HepG2 (cell line): ENCODE data around the gene TRAPPC4. TPM values are rescaled to one million over a fixed set of nuclear protein-coding genes. Genes with fewer than 3 reads are reported as not detected.

Source experiments
- AFF4 ChIP-seq: sonication (generic); formaldehyde crosslinking; IDR thresholded peaks from 2 replicates; pipeline ENCODE4 v1.4.0; 2020; ENCODE audit warnings: missing genetic modification reagents
- AGO1 ChIP-seq: fragments of 200-400 bp; formaldehyde crosslinking; IDR thresholded peaks from 2 replicates; pipeline ENCODE4 v1.6.1; 2017; ENCODE audit warnings: mild to moderate bottlenecking, low read depth, low read length, moderate library complexity; ENCODE audit not compliant: poor library complexity, severe bottlenecking
- ARNT2 ChIP-seq: sonication (generic); formaldehyde crosslinking; IDR thresholded peaks from 2 replicates; pipeline ENCODE4 v1.8.0; 2022; ENCODE audit warnings: mild to moderate bottlenecking, low read depth, missing genetic modification reagents, moderate library complexity
- CSRNP1 ChIP-seq: sonication (generic); formaldehyde crosslinking; IDR thresholded peaks from 2 replicates; pipeline ENCODE4 v1.8.1; 2023; ENCODE audit warnings: mild to moderate bottlenecking, missing genetic modification reagents
- DZIP1 ChIP-seq: sonication (generic); formaldehyde crosslinking; IDR thresholded peaks from 2 replicates; pipeline ENCODE4 v1.5.0; 2020; ENCODE audit warnings: mild to moderate bottlenecking, missing genetic modification reagents
- FOXJ3 ChIP-seq: sonication (generic); formaldehyde crosslinking; IDR thresholded peaks from 2 replicates; pipeline ENCODE4 v1.4.0; 2020; ENCODE audit warnings: missing genetic modification reagents, mild to moderate bottlenecking, borderline replicate concordance
- FOXP1 ChIP-seq, 2 experiments: fragments of 450-650 bp in 1 of 2; IDR thresholded peaks; 2 replicates each; pipeline ENCODE4 v1.6.1; 2017 to 2018; ENCODE audit warnings: antibody characterized with exemption in 1 of 2
- HOXA5 ChIP-seq: sonication (generic); formaldehyde crosslinking; IDR thresholded peaks from 2 replicates; pipeline ENCODE4 v1.4.0; 2020; ENCODE audit warnings: missing genetic modification reagents
- HOXA9 ChIP-seq: sonication (generic); formaldehyde crosslinking; IDR thresholded peaks from 2 replicates; pipeline ENCODE4 v1.8.1; 2022; ENCODE audit warnings: missing genetic modification reagents, mild to moderate bottlenecking, moderate library complexity, borderline replicate concordance
- JUNB ChIP-seq: sonication (generic); formaldehyde crosslinking; IDR thresholded peaks from 2 replicates; pipeline ENCODE4 v1.8.0; 2022; ENCODE audit warnings: missing genetic modification reagents, mild to moderate bottlenecking, borderline replicate concordance
- SIX1 ChIP-seq: sonication (generic); formaldehyde crosslinking; IDR thresholded peaks from 2 replicates; pipeline ENCODE4 v1.4.0; 2020; ENCODE audit warnings: missing genetic modification reagents, borderline replicate concordance
- SMAD3 ChIP-seq: sonication (generic); formaldehyde crosslinking; IDR thresholded peaks from 2 replicates; pipeline ENCODE4 v1.4.0; 2020; ENCODE audit warnings: missing genetic modification reagents
- SOX5 ChIP-seq: IDR thresholded peaks from 2 replicates; pipeline ENCODE4 v1.6.1; 2016; ENCODE audit warnings: borderline replicate concordance
- WIZ ChIP-seq: sonication (generic); formaldehyde crosslinking; IDR thresholded peaks from 2 replicates; pipeline ENCODE4 v1.5.1; 2020; ENCODE audit warnings: mild to moderate bottlenecking, missing genetic modification reagents
- ZFAT ChIP-seq: sonication (generic); formaldehyde crosslinking; conservative IDR thresholded peaks from 2 replicates; pipeline ENCODE4 v1.8.1; 2023; ENCODE audit warnings: missing genetic modification reagents, inconsistent platforms
- ZNF788 ChIP-seq: sonication (generic); formaldehyde crosslinking; IDR thresholded peaks from 2 replicates; pipeline ENCODE4 v1.5.0; 2020; ENCODE audit warnings: mild to moderate bottlenecking, missing genetic modification reagents, borderline replicate concordance
- polyA plus RNA-seq, 8 experiments: library from polyadenylated mRNA; depleted of rRNA in 3 of 8; stranded (reverse) in 7 of 8; unstranded in 1 of 8; fragments of >200 nt; fragmentation: Illumina TruSeq in 4 of 8; extraction: Trizol in 4 of 8; gene quantifications; 2 replicates each; pipeline versions ENCODE4 v1.2.1 to v1.2.3, GENCODE V29; 2011 to 2016; ENCODE audit warnings: low read depth in 4 of 8, missing spikeins in 1 of 8, mixed read lengths in 1 of 8; ENCODE audit not compliant: insufficient read depth in 1 of 8
- total RNA-seq, 5 experiments: library from RNA; depleted of rRNA; stranded (reverse); fragments of >200 nt; fragmentation: Illumina TruSeq; extraction: Trizol; gene quantifications; 2 replicates each; pipeline ENCODE4 v1.2.3, GENCODE V29; 2016; ENCODE audit warnings: low read depth in 1 of 5

The TRAPPC4 gene
- total and polyA plus RNA-seq, 2 of the 13 experiments (the other 11 are each of a cell fraction or from before 2014, with no cell fraction given) = 97.4 to 140 TPM

GRCh38 chr11:119018074-119018938, at the start of gene TRAPPC4, which contains the start of gene RPS25 (continued):
- TF ChIP-seq WIZ (CRISPR knock-in tag) (no peak), FOXJ3 (CRISPR knock-in tag) (no peak), AFF4 (CRISPR knock-in tag) (peak; percentile 56; the same call in 1 of the 2 replicates), DZIP1 (CRISPR knock-in tag) (no peak), AGO1 (peak; percentile 49), FOXP1 (IDR thresholded peaks at IDR 0.05) (no peak), FOXP1 (CRISPR knock-in tag; IDR thresholded peaks at IDR 0.05) (no peak), ZFAT (CRISPR knock-in tag) (no peak), SIX1 (CRISPR knock-in tag) (0 out of 2 replicates have a peak, but pooled peaks have one; percentile 11), HOXA9 (CRISPR knock-in tag) (peak; percentile 69), CSRNP1 (no peak), SOX5 (CRISPR knock-in tag) (peak; percentile 15; the same call in 1 of the 2 replicates), JUNB (peak; percentile 80), SMAD3 (CRISPR knock-in tag) (peak; percentile 72; the same call in 1 of the 2 replicates), ZNF788 (no peak; the same call in 1 of the 2 replicates), ARNT2 (CRISPR knock-in tag) (peak; percentile 87), HOXA5 (CRISPR knock-in tag) (peak; percentile 83; the same call in 1 of the 2 replicates)
